RWPE1 (cell line): ENCODE measurements around the gene VSX1.

Experiments used
- CTCF ChIA-PET: fragments of 350-600 bp; sonication (Branson Sonifier 250); formaldehyde crosslinking; extraction: SDS; loops from one replicate; lab custom pipeline; 2021; lab: Yijun Ruan, JAX
- POLR2A ChIA-PET: fragments of 400-600 bp; formaldehyde crosslinking; extraction: SDS; loops from one replicate; lab custom pipeline; 2020; ENCODE audit warnings: antibody characterized with exemption; ENCODE audit not compliant: low non-redundant PET; lab: Yijun Ruan, JAX
- DNase-seq: peaks from one replicate; pipeline ENCODE4 v3.0.0; 2012; ENCODE audit warnings: low spot score
- H3K27ac ChIP-seq: fragments of 450-650 bp; 2 replicates; pipeline ENCODE4 v1.5.1; 2017
- TF ChIP-seq, protein P1 (sequence below): fragments of 450-650 bp; conservative IDR thresholded peaks from 2 replicates; pipeline ENCODE4 v1.5.1; 2017; ENCODE audit warnings: low read depth, mild to moderate bottlenecking

Gene VSX1

GRCh38 chr20:25055711-25056495 is 26.0 kb downstream of the VSX1 start:
- TF ChIP-seq, protein P1, sequence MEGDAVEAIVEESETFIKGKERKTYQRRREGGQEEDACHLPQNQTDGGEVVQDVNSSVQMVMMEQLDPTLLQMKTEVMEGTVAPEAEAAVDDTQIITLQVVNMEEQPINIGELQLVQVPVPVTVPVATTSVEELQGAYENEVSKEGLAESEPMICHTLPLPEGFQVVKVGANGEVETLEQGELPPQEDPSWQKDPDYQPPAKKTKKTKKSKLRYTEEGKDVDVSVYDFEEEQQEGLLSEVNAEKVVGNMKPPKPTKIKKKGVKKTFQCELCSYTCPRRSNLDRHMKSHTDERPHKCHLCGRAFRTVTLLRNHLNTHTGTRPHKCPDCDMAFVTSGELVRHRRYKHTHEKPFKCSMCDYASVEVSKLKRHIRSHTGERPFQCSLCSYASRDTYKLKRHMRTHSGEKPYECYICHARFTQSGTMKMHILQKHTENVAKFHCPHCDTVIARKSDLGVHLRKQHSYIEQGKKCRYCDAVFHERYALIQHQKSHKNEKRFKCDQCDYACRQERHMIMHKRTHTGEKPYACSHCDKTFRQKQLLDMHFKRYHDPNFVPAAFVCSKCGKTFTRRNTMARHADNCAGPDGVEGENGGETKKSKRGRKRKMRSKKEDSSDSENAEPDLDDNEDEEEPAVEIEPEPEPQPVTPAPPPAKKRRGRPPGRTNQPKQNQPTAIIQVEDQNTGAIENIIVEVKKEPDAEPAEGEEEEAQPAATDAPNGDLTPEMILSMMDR, result no peak
- ChIA-PET CTCF (no interaction called here), POLR2A (interaction anchor here (0.5 kb wide), 1 partner anchor 576 kb away, joined by 3 read pairs; no protein-coding TSS in a partner anchor)
- no peak overlapping the region for H3K27ac ChIP-seq
- DNase-seq, result no peak

DNA sequence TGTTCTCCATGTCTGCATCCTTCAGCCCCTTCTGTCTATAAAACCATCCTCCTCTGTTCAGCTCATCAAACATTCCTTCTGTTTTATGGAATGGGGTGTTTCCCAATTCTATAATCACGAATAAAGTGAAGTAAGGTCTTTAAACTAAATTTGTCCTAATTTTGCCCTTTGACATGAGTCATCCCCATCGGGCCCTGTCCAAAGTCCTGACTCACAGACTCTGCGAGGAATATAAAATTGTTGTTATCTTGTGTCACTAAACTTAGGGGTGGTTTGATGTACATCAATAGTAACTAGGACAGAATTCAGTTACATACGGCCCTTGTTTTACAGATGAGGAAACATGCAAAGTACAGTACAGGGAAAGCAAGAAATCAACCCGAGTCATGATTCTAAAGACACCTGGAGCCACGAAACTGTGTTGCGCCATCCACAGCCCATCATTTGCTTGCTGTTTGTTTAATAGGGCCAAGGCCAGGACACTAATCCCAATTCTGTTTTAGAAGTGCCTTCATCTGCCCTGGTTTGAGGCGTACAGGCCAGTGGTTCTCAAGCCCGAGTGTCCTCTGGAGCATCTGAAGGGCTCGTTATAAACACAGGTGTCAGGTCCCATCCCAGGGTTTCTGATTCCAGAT is 26.8 kb downstream of the VSX1 start:
- ChIA-PET CTCF (no interaction called here), POLR2A (no interaction called here)
- H3K27ac ChIP-seq, result no peak overlapping the region
- DNase-seq, result peak; percentile 50
- TF ChIP-seq, protein P1, result no peak

GRCh38 chr20:25054096-25054820 is 27.7 kb downstream of the VSX1 start:
- CTCF ChIA-PET, result no interaction called here
- no peak for DNase-seq
- POLR2A ChIA-PET, result no interaction called here
- H3K27ac ChIP-seq, result no peak overlapping the region
- TF ChIP-seq, protein P1, result no peak

DNA sequence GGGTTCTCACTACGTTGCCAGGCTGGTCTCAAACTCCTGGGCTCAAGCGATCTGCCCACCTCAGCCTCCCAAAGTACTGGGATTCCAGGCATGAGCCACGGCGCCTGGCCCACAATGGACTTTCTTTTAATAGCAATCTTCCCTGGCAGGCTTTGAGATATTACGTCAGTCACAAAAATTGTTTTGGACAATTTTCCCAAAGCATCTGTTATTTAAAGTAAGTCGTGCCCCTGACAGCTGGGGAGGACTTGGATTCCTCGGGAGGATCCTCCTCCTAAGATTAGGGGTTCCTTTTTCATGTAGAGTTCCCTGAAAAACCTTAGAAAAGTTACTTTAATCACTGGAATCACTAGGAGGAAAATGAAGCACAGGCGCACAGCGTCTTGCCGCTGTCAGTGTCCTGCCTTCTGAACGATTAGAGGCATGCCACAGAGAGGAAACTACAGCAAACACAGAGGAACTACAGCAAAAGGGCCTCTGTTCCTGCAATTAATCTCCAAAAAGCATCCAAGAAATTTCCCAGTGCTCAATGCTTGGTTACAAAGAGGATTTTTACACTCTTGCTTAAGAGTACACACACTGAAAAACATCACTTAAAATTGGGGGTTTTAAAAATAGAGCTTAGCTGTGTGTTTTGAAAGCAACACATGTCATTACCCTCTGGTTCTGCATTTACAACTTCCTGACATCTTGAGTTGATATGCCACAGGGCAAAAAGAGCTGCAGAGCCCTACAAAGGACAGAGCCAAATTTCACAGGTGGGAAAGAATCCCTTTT is 28.5 kb downstream of the VSX1 start:
- CTCF ChIA-PET, result interaction anchor here (0.6 kb wide), 1 partner anchor 65 kb away, joined by 5 read pairs; no protein-coding TSS in a partner anchor
- no peak for DNase-seq

GRCh38 chr20:25052255-25053194 is 29.4 kb downstream of the VSX1 start:
- DNase-seq, result no peak
- POLR2A ChIA-PET, result no interaction called here
- CTCF ChIA-PET, result no interaction called here

More for the DNA sequence above, 28.5 kb downstream of the VSX1 start:
- no peak overlapping the region for H3K27ac ChIP-seq
- TF ChIP-seq, protein P1, result no peak
- POLR2A ChIA-PET, result no interaction called here

More at GRCh38 chr20:25052255-25053194, 29.4 kb downstream of the VSX1 start:
- no peak overlapping the region for H3K27ac ChIP-seq
- TF ChIP-seq, protein P1, result no peak
